Thoracic aorta (tissue), 2 donors: ENCODE results near the gene FEM1A. TPM values are rescaled to one million over a fixed set of nuclear protein-coding genes. Genes with fewer than 3 reads are reported as not detected.

Experiments
- ATAC-seq: fragments of 150-250 bp; one replicate; pipeline ENCODE4 v1.8.0; 2017; ENCODE audit warnings: low read depth; ENCODE audit not compliant: insufficient number of reproducible peaks, low FRiP score
- DNase-seq: peaks from one replicate; pipeline ENCODE4 v3.0.0-alpha.2; 2020; ENCODE audit warnings: low spot score
- H3K27ac ChIP-seq, 2 donors: fragments of 200-600 bp; sonication (generic); 1 replicate in 1 of 2; 2 replicates in 1 of 2; pipeline ENCODE4 v1.5.1; 2016; ENCODE audit warnings: mild to moderate bottlenecking in 2 of 2, moderate library complexity in 2 of 2
- H3K27me3 ChIP-seq: fragments of 200-600 bp; sonication (generic); replicated peaks from 2 replicates; pipeline ENCODE4 v1.6.0; 2016; ENCODE audit warnings: mild to moderate bottlenecking; ENCODE audit not compliant: insufficient read depth
- H3K36me3 ChIP-seq: fragments of 200-600 bp; sonication (generic); one replicate; pipeline ENCODE4 v1.5.1; 2016
- H3K4me1 ChIP-seq, 2 donors: fragments of 200-600 bp; sonication (generic); 1 replicate in 1 of 2; 2 replicates in 1 of 2; pipeline versions ENCODE4 v1.5.1 to v1.6.0; 2016; ENCODE audit warnings: low read depth in 2 of 2, mild to moderate bottlenecking in 1 of 2; ENCODE audit not compliant: control insufficient read depth in 1 of 2
- H3K4me3 ChIP-seq: fragments of 200-600 bp; sonication (generic); 2 replicates; pipeline ENCODE4 v1.5.1; 2016; ENCODE audit warnings: mild to moderate bottlenecking
- H3K9me3 ChIP-seq: fragments of 200-600 bp; sonication (generic); 2 replicates; pipeline ENCODE4 v1.5.1; 2016
- total RNA-seq, 2 donors: library from RNA; depleted of rRNA; stranded (reverse); fragments of >200 nt; gene quantifications; one replicate each; pipeline versions ENCODE4 v1.1.0 to v1.2.3, GENCODE V29; 2016
- TF ChIP-seq, protein P1 (sequence below): fragments of 200-600 bp; sonication (generic); IDR thresholded peaks from one replicate; pipeline ENCODE4 v1.5.1; 2019; ENCODE audit warnings: antibody characterized with exemption

Gene FEM1A
- total RNA-seq, 2 donors from 2014 or later: 15.7 to 17.1 TPM

DNA sequence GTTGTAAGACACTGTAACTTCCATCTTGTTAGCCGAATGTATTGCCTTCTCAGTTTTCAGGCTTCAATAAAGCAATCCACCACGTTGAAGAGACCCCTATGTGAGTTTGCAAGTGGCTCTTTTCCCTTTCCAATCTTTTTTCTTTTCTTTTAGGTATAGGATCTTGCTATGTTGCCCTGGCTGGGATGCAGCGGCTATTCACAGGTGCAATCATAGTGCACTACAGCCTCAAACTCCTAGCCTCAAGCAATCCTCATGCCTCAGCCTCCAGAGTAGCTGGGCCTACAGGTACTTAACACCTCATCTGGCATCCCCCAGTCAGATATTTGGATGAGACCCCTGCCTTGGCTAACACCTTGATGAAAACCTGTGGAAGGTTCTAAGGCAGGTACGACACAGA, 33.5 kb upstream of the FEM1A start:
- Histone ChIP-seq H3K4me1 (peaks cover 0 to 10% of the 10 kb centered on the region in 2 donors), H3K9me3 (no peaks in the 10 kb centered on the region), H3K27ac (no peak overlapping the region), H3K36me3 (no peaks in the 10 kb centered on the region), H3K4me3 (no peak overlapping the region), H3K27me3 (no peaks in the 10 kb centered on the region)
- DNase-seq: no peak
- no peak for ATAC-seq
- TF ChIP-seq, protein P1, sequence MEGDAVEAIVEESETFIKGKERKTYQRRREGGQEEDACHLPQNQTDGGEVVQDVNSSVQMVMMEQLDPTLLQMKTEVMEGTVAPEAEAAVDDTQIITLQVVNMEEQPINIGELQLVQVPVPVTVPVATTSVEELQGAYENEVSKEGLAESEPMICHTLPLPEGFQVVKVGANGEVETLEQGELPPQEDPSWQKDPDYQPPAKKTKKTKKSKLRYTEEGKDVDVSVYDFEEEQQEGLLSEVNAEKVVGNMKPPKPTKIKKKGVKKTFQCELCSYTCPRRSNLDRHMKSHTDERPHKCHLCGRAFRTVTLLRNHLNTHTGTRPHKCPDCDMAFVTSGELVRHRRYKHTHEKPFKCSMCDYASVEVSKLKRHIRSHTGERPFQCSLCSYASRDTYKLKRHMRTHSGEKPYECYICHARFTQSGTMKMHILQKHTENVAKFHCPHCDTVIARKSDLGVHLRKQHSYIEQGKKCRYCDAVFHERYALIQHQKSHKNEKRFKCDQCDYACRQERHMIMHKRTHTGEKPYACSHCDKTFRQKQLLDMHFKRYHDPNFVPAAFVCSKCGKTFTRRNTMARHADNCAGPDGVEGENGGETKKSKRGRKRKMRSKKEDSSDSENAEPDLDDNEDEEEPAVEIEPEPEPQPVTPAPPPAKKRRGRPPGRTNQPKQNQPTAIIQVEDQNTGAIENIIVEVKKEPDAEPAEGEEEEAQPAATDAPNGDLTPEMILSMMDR: no peak

DNA sequence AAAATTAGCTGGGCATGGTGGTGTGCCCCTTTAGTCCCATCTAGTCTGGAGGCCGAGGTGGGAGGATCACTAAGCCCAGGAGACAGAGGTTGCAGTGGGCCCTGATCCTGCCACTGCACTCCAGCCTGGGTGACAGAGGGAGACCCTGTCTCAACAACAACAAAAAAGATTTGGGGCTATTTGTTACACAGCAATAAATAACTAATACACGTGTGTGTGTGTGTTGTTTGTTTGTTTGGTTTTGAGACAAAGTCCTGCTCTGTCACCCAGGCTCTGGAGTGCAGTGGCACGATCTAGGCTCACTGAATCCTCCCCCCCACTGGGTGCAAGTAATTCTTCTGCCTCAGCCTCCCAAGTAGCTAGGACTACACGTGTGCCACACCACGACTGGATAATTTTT, 32.9 kb upstream of the FEM1A start:
- ATAC-seq: no peak
- Histone ChIP-seq H3K9me3 (no peaks in the 10 kb centered on the region), H3K27me3 (no peaks in the 10 kb centered on the region)

DNA sequence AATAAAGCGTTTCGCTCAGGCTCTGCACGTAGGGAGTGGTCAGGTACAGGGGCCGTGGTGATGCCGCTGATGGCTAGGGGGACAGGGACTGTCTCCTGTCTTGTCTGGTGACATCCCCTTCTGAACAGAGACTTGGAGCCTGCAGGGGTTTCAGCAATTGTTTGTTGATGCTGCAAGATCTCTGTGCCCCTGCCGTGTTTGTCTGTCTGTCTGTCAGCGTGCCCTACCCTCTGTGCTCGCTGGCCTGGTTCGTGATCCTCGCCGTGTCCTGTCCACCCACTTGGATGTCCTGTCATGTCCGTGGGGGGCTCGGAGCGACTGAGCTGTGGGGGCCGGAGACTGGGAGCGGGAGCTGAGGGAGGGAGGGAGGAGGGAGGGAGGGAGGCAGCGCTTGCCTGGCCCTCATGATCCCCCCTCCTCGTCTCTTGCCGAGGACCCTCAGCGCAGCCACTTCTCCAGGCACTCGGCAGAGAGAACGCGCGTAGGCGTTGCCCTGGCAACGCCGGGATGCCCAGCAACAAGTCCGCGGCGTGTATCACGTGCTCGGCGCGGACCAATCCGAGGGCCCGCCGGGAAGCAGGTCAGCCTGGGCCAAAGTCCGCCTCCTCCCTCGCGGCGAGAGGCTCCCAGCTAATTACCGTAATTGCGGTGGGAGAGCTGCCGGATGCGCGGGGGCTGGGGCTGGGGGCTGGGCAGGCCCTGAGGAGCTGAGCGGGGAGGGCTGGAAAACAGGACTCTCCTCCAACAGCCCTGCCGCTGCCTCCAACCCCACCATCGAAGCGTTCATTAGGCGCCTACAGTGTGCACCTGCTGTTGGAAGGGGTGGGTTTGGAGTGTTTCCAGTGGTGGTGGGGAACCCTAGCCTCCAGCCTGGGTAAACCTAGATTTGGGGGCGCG, 31.9 kb upstream of the FEM1A start:
- peak; percentile 16 for DNase-seq
- no peaks in the 10 kb centered on the region for H3K27me3 ChIP-seq
- peaks cover 0 to 10% of the 10 kb centered on the region in 2 donors for H3K4me1 ChIP-seq
- ATAC-seq: peak; percentile 79
- TF ChIP-seq, protein P1: no peak
- no peaks in the 10 kb centered on the region for H3K9me3 ChIP-seq
- no peak overlapping the region for H3K27ac ChIP-seq
- peak overlapping the region; percentile 58 for H3K4me3 ChIP-seq
- H3K36me3 ChIP-seq: no peaks in the 10 kb centered on the region

More for the DNA sequence above, 32.9 kb upstream of the FEM1A start:
- no peak for DNase-seq
- H3K27ac ChIP-seq: no peak overlapping the region
- H3K4me1 ChIP-seq: peaks cover 0 to 10% of the 10 kb centered on the region in 2 donors
- no peaks in the 10 kb centered on the region for H3K36me3 ChIP-seq
- TF ChIP-seq, protein P1: no peak
- H3K4me3 ChIP-seq: no peak overlapping the region

DNA sequence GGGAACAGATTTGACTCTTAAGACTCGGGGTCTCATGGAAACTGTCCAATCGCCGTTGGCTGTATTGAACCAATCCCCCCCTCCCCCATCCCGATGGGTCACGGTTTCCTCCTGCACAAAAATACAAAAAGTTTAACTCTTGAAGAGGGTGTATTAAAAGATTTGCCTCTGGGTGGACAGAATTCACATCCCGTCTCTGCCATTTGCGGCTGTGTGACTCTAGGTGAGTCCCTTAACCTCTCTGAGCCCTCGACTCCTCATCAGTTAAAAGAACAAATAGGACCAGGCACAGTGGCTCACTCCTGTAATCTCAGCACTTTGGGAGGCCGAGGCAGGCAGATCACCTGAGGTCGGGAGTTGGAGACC, 31.3 kb upstream of the FEM1A start:
- H3K9me3 ChIP-seq: no peaks in the 10 kb centered on the region
- H3K36me3 ChIP-seq: no peaks in the 10 kb centered on the region
- H3K27me3 ChIP-seq: no peaks in the 10 kb centered on the region
- ATAC-seq: no peak
- no peak for DNase-seq
- H3K4me3 ChIP-seq: peak overlapping the region; percentile 58
- H3K27ac ChIP-seq: no peak overlapping the region
- H3K4me1 ChIP-seq: peaks cover 0 to 10% of the 10 kb centered on the region in 2 donors
- TF ChIP-seq, protein P1: no peak

DNA sequence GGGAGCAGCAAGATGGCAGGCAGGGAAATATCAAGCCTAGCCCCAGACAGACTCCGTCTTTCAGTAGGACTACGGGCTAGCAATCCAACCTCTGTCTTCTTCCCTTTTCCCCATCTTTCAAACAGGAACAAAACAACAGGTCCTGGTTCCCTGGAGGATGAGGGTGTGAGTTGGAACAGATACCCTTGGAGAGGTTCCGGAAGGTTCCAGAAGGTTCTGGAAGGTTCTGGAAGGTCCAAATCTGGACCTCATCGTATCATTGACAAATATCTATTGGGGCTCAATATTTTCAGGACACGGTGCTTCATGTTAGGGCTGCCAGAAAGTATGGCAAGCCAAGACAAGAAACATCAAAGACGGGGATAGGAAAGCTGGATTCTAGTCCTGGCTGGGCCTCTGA, 28.5 kb upstream of the FEM1A start:
- no peak for DNase-seq
- H3K27me3 ChIP-seq: no peaks in the 10 kb centered on the region
- TF ChIP-seq, protein P1: no peak
- no peak overlapping the region for H3K4me3 ChIP-seq
- H3K27ac ChIP-seq: no peak overlapping the region
- peaks cover 0 to 10% of the 10 kb centered on the region in 2 donors for H3K4me1 ChIP-seq
- H3K36me3 ChIP-seq: no peaks in the 10 kb centered on the region
- H3K9me3 ChIP-seq: no peaks in the 10 kb centered on the region
- ATAC-seq: no peak
